ENCODE results near the gene MCM6. TPM values are rescaled to one million over a fixed set of nuclear protein-coding genes. Genes with fewer than 3 reads are reported as not detected.
A peak's percentile ranks its signal among the peaks of the same experiment; 100 is the strongest.
"Not testable (repeated sequence)": the region's sequence is repeated elsewhere in the genome, so short reads cannot be mapped to it uniquely, and the experiment has no call there.

Gene MCM6
- total and polyA plus RNA-seq, 4 donors, result 6.8 to 15.6 (median 11.2) TPM

GRCh38 chr2:135797497-135798274 is 78.6 kb downstream of the MCM6 start:
- no peak overlapping the region for H3K4me3 ChIP-seq
- H3K27ac ChIP-seq (ENCODE audit: low read depth in 1 of 2, low read length in 1 of 2), result no peak overlapping the region
- no peaks in the 10 kb centered on the region for H3K27me3 ChIP-seq (ENCODE audit: control insufficient read depth in 3 of 3, insufficient read depth in 3 of 3, low read length in 2 of 3)
- peak; percentile 67 to 71 (median 67) for DNase-seq
- peaks cover 0 to 5% (median 0%) of the 10 kb centered on the region in 4 donors for H3K9me3 ChIP-seq (ENCODE audit: control insufficient read depth in 4 of 4, insufficient read depth in 3 of 4, low read length in 3 of 4)
- H3K36me3 ChIP-seq (ENCODE audit: control insufficient read depth in 4 of 4, insufficient read depth in 4 of 4, low read length in 4 of 4), result no peaks in the 10 kb centered on the region
- H3K9ac ChIP-seq (ENCODE audit: insufficient read depth in 1 of 2, low read length in 2 of 2), result no peak overlapping the region
- peak; percentile 83 for ATAC-seq (ENCODE audit: insufficient read depth, low FRiP score)
- peak; percentile 64 for TF ChIP-seq CTCF (IDR thresholded peaks at IDR 0.05; ENCODE audit: control extremely low read depth, extremely low read depth)
- 47 to 49% methylated on average over 22 of the region's 22 CpGs for WGBS, 2 donors
- peaks cover 0 to 7% (median 0%) of the 10 kb centered on the region in 5 donors for H3K4me1 ChIP-seq (ENCODE audit: control insufficient read depth in 5 of 5, insufficient read depth in 5 of 5, low read length in 5 of 5)

GRCh38 chr2:135796606-135797005 is 79.6 kb downstream of the MCM6 start:
- no peak for DNase-seq
- Histone ChIP-seq H3K27ac (ENCODE audit: low read depth in 1 of 2, low read length in 1 of 2) (no peak overlapping the region), H3K4me3 (no peak overlapping the region), H3K27me3 (ENCODE audit: control insufficient read depth in 3 of 3, insufficient read depth in 3 of 3, low read length in 2 of 3) (no peaks in the 10 kb centered on the region), H3K36me3 (ENCODE audit: control insufficient read depth in 4 of 4, insufficient read depth in 4 of 4, low read length in 4 of 4) (no peaks in the 10 kb centered on the region), H3K9me3 (ENCODE audit: control insufficient read depth in 4 of 4, insufficient read depth in 3 of 4, low read length in 3 of 4) (peaks cover 0 to 6% (median under 1%) of the 10 kb centered on the region in 4 donors), H3K4me1 (ENCODE audit: control insufficient read depth in 5 of 5, insufficient read depth in 5 of 5, low read length in 5 of 5) (peaks cover 0 to 7% (median 0%) of the 10 kb centered on the region in 5 donors), H3K9ac (ENCODE audit: insufficient read depth in 1 of 2, low read length in 2 of 2) (no peak overlapping the region)
- 97 to 98% methylated on average over 8 of the region's 8 CpGs for WGBS, 2 donors
- ATAC-seq (ENCODE audit: insufficient read depth, low FRiP score), result no peak
- TF ChIP-seq CTCF (IDR thresholded peaks at IDR 0.05; ENCODE audit: control extremely low read depth, extremely low read depth), result no peak

GRCh38 chr2:135795641-135796040 is 80.6 kb downstream of the MCM6 start:
- not testable (repeated sequence) for H3K9ac ChIP-seq (ENCODE audit: insufficient read depth in 1 of 2, low read length in 2 of 2); ATAC-seq (ENCODE audit: insufficient read depth, low FRiP score); H3K9me3 ChIP-seq (ENCODE audit: control insufficient read depth in 4 of 4, insufficient read depth in 3 of 4, low read length in 3 of 4); H3K4me1 ChIP-seq (ENCODE audit: control insufficient read depth in 5 of 5, insufficient read depth in 5 of 5, low read length in 5 of 5); H3K36me3 ChIP-seq (ENCODE audit: control insufficient read depth in 4 of 4, insufficient read depth in 4 of 4, low read length in 4 of 4); H3K27me3 ChIP-seq (ENCODE audit: control insufficient read depth in 3 of 3, insufficient read depth in 3 of 3, low read length in 2 of 3); H3K4me3 ChIP-seq; DNase-seq; H3K27ac ChIP-seq (ENCODE audit: low read depth in 1 of 2, low read length in 1 of 2)
- 65 to 80% methylated on average over 4 of the region's 4 CpGs for WGBS, 2 donors

GRCh38 chr2:135792401-135793150 is 83.7 kb downstream of the MCM6 start:
- ATAC-seq (ENCODE audit: insufficient read depth, low FRiP score) (no peak), DNase-seq (no peak)
- WGBS, 2 donors, result 72 to 82% methylated on average over 7 of the region's 7 CpGs
- Histone ChIP-seq H3K27me3 (ENCODE audit: control insufficient read depth in 3 of 3, insufficient read depth in 3 of 3, low read length in 2 of 3) (no peaks in the 10 kb centered on the region), H3K4me1 (ENCODE audit: control insufficient read depth in 5 of 5, insufficient read depth in 5 of 5, low read length in 5 of 5) (peaks cover 0 to 7% (median 0%) of the 10 kb centered on the region in 5 donors), H3K9me3 (ENCODE audit: control insufficient read depth in 4 of 4, insufficient read depth in 3 of 4, low read length in 3 of 4) (peaks cover 0 to 3% (median under 1%) of the 10 kb centered on the region in 4 donors), H3K9ac (ENCODE audit: insufficient read depth in 1 of 2, low read length in 2 of 2) (no peak overlapping the region), H3K4me3 (no peak overlapping the region), H3K27ac (ENCODE audit: low read depth in 1 of 2, low read length in 1 of 2) (no peak overlapping the region), H3K36me3 (ENCODE audit: control insufficient read depth in 4 of 4, insufficient read depth in 4 of 4, low read length in 4 of 4) (peaks cover 0 to 3% (median 0%) of the 10 kb centered on the region in 4 donors)
- no peak for TF ChIP-seq CTCF (IDR thresholded peaks at IDR 0.05; ENCODE audit: control extremely low read depth, extremely low read depth)
